Measurements from ENCODE around the gene ZBTB37. TPM values are rescaled to one million over a fixed set of nuclear protein-coding genes. Genes with fewer than 3 reads are reported as not detected.

ZBTB37 gene
- total and polyA plus RNA-seq, 2 experiments from 2014 or later: 1.8 to 16.2 TPM

- TF ChIP-seq CTCF (IDR thresholded peaks at IDR 0.05; ENCODE audit: low read depth, low read length): no peak
- Histone ChIP-seq H3K4me1 (ENCODE audit: low read depth) (peaks cover 8% of the 10 kb centered on the region), H3K27me3 (no peaks in the 10 kb centered on the region), H3K4me3 (no peak overlapping the region), H3K9me3 (ENCODE audit: low read depth) (no peaks in the 10 kb centered on the region), H3K27ac (no peak overlapping the region), H3K36me3 (peaks cover 9% of the 10 kb centered on the region)
- no peak for DNase-seq (ENCODE audit: low read depth in 1 of 2, low spot score in 1 of 2)
Observed at GRCh38 chr1:173827611-173828010, 40.6 kb upstream of the ZBTB37 start.

- Histone ChIP-seq H3K4me1 (ENCODE audit: low read depth) (no peaks in the 10 kb centered on the region), H3K36me3 (peaks cover 32% of the 10 kb centered on the region), H3K27ac (no peak overlapping the region), H3K27me3 (no peaks in the 10 kb centered on the region), H3K9me3 (ENCODE audit: low read depth) (no peaks in the 10 kb centered on the region), H3K4me3 (no peak overlapping the region)
- TF ChIP-seq CTCF (IDR thresholded peaks at IDR 0.05; ENCODE audit: low read depth, low read length): no peak
- DNase-seq (ENCODE audit: low read depth in 1 of 2, low spot score in 1 of 2): no peak
Observed at GRCh38 chr1:173832748-173833147, 35.4 kb upstream of the ZBTB37 start.

GRCh38 chr1:173852105-173852504 lies 16.1 kb upstream of the ZBTB37 start:
- no peak for TF ChIP-seq CTCF (IDR thresholded peaks at IDR 0.05; ENCODE audit: low read depth, low read length)
- Histone ChIP-seq H3K4me3 (no peak overlapping the region), H3K36me3 (peaks cover 17% of the 10 kb centered on the region), H3K27me3 (no peaks in the 10 kb centered on the region), H3K27ac (no peak overlapping the region), H3K9me3 (ENCODE audit: low read depth) (no peaks in the 10 kb centered on the region), H3K4me1 (ENCODE audit: low read depth) (no peaks in the 10 kb centered on the region)
- no peak for DNase-seq (ENCODE audit: low read depth in 1 of 2, low spot score in 1 of 2)

GRCh38 chr1:173853074-173853473 lies 15.1 kb upstream of the ZBTB37 start:
- H3K4me3 ChIP-seq: no peak overlapping the region
- peak in 1 of 2 donors; percentile 87 for DNase-seq (ENCODE audit: low read depth in 1 of 2, low spot score in 1 of 2)

GRCh38 chr1:173856014-173856413 lies 12.2 kb upstream of the ZBTB37 start:
- no peaks in the 10 kb centered on the region for H3K4me1 ChIP-seq (ENCODE audit: low read depth)
- no peak overlapping the region for H3K4me3 ChIP-seq
- H3K27ac ChIP-seq: no peak overlapping the region
- H3K27me3 ChIP-seq: no peaks in the 10 kb centered on the region
- no peak for DNase-seq (ENCODE audit: low read depth in 1 of 2, low spot score in 1 of 2)
- no peak for TF ChIP-seq CTCF (IDR thresholded peaks at IDR 0.05; ENCODE audit: low read depth, low read length)
- peaks cover 31% of the 10 kb centered on the region for H3K36me3 ChIP-seq
- H3K9me3 ChIP-seq (ENCODE audit: low read depth): no peaks in the 10 kb centered on the region

More at GRCh38 chr1:173853074-173853473, 15.1 kb upstream of the ZBTB37 start:
- Histone ChIP-seq H3K36me3 (peaks cover 22% of the 10 kb centered on the region), H3K27ac (peak overlapping the region; percentile 24), H3K4me1 (ENCODE audit: low read depth) (no peaks in the 10 kb centered on the region), H3K9me3 (ENCODE audit: low read depth) (no peaks in the 10 kb centered on the region), H3K27me3 (no peaks in the 10 kb centered on the region)
- TF ChIP-seq CTCF (IDR thresholded peaks at IDR 0.05; ENCODE audit: low read depth, low read length): no peak

- Histone ChIP-seq H3K9me3 (ENCODE audit: low read depth) (no peaks in the 10 kb centered on the region), H3K4me3 (no peak overlapping the region), H3K27me3 (no peaks in the 10 kb centered on the region), H3K27ac (peak overlapping the region; percentile 7), H3K4me1 (ENCODE audit: low read depth) (no peaks in the 10 kb centered on the region), H3K36me3 (peaks cover 28% of the 10 kb centered on the region)
- DNase-seq (ENCODE audit: low read depth in 1 of 2, low spot score in 1 of 2): peak in 1 of 2 donors; percentile 16
- no peak for TF ChIP-seq CTCF (IDR thresholded peaks at IDR 0.05; ENCODE audit: low read depth, low read length)
Observed at GRCh38 chr1:173856903-173857302, 11.3 kb upstream of the ZBTB37 start.

Measured in cardiac muscle cell (in vitro differentiated cells and primary cell).